Activated CD4-positive, alpha-beta T cell treated with anti-CD3 and anti-CD28 coated beads, Interleukin-2, amount 10 ng/mL, durations not matched to agents 24 days and 14 days (primary cell): ENCODE results near the gene CBLN3. TPM values are rescaled to one million over a fixed set of nuclear protein-coding genes. Genes with fewer than 3 reads are reported as not detected.

Experiments used
- DNase-seq: peaks from one replicate; pipeline ENCODE4 v3.0.0; 2022
- H3K27ac Mint-ChIP-seq: one replicate; pipeline ENCODE4 v1.8.0; 2022; ENCODE audit warnings: mild to moderate bottlenecking, mixed read lengths
- H3K27me3 Mint-ChIP-seq: one replicate; pipeline ENCODE4 v1.8.0; 2022; ENCODE audit warnings: mixed read lengths
- H3K36me3 Mint-ChIP-seq: one replicate; pipeline ENCODE4 v1.8.0; 2022; ENCODE audit warnings: low read depth, mild to moderate bottlenecking, mixed read lengths
- H3K4me1 Mint-ChIP-seq: one replicate; pipeline ENCODE4 v1.8.0; 2021; ENCODE audit warnings: mixed read lengths
- H3K4me3 Mint-ChIP-seq: one replicate; pipeline ENCODE4 v1.8.0; 2022; ENCODE audit warnings: mild to moderate bottlenecking, moderate library complexity, mixed read lengths
- H3K9me3 Mint-ChIP-seq: one replicate; pipeline ENCODE4 v1.8.0; 2021; ENCODE audit warnings: mixed read lengths
- intact Hi-C: fragments of 100-400 bp; cut with micrococcal nuclease; formaldehyde crosslinking; loops from one replicate; pipeline ENCODE4 v1.15.1; 2023
- total RNA-seq: library from RNA; stranded (reverse); gene quantifications from 2 replicates; pipeline ENCODE4 v1.2.3, GENCODE V29; 2022

Gene CBLN3
- total RNA-seq, 1 donor from 2014 or later = 4.5 TPM

- DNase-seq = peak; percentile 78
- intact Hi-C loops = no loop called here
- Mint-ChIP-seq H3K36me3 (no peaks in the 10 kb centered on the region), H3K4me3 (no peak overlapping the region), H3K9me3 (no peaks in the 10 kb centered on the region), H3K27me3 (peaks cover 3% of the 10 kb centered on the region), H3K4me1 (no peaks in the 10 kb centered on the region), H3K27ac (no peak overlapping the region)
Measured at GRCh38 chr14:24411443-24412389, 17.8 kb downstream of the CBLN3 start.

GRCh38 chr14:24409956-24410355, 19.5 kb downstream of the CBLN3 start:
- no peaks in the 10 kb centered on the region for H3K4me1 Mint-ChIP-seq
- H3K9me3 Mint-ChIP-seq = no peaks in the 10 kb centered on the region
- H3K27me3 Mint-ChIP-seq = peaks cover 12% of the 10 kb centered on the region
- no peak for DNase-seq
- intact Hi-C loops = no loop called here
- no peak overlapping the region for H3K4me3 Mint-ChIP-seq
- no peak overlapping the region for H3K27ac Mint-ChIP-seq
- H3K36me3 Mint-ChIP-seq = no peaks in the 10 kb centered on the region

- no peak overlapping the region for H3K27ac Mint-ChIP-seq
- H3K4me1 Mint-ChIP-seq = no peaks in the 10 kb centered on the region
- no peak for DNase-seq
- no peak overlapping the region for H3K4me3 Mint-ChIP-seq
- peaks cover 18% of the 10 kb centered on the region for H3K27me3 Mint-ChIP-seq
- intact Hi-C loops = no loop called here
- H3K9me3 Mint-ChIP-seq = no peaks in the 10 kb centered on the region
- no peaks in the 10 kb centered on the region for H3K36me3 Mint-ChIP-seq
Measured at GRCh38 chr14:24409192-24409591, 20.3 kb downstream of the CBLN3 start.

GRCh38 chr14:24408764-24409163, 20.7 kb downstream of the CBLN3 start:
- intact Hi-C loops = no loop called here
- peaks cover 22% of the 10 kb centered on the region for H3K27me3 Mint-ChIP-seq
- no peaks in the 10 kb centered on the region for H3K36me3 Mint-ChIP-seq
- H3K4me3 Mint-ChIP-seq = no peak overlapping the region
- no peak overlapping the region for H3K27ac Mint-ChIP-seq
- no peak for DNase-seq
- no peaks in the 10 kb centered on the region for H3K4me1 Mint-ChIP-seq
- no peaks in the 10 kb centered on the region for H3K9me3 Mint-ChIP-seq

GRCh38 chr14:24407608-24408325, 21.7 kb downstream of the CBLN3 start:
- H3K4me3 Mint-ChIP-seq = no peak overlapping the region
- H3K27ac Mint-ChIP-seq = no peak overlapping the region
- intact Hi-C loops = no loop called here
- DNase-seq = no peak
- H3K4me1 Mint-ChIP-seq = no peaks in the 10 kb centered on the region
- peaks cover 31% of the 10 kb centered on the region for H3K27me3 Mint-ChIP-seq
- no peaks in the 10 kb centered on the region for H3K36me3 Mint-ChIP-seq
- H3K9me3 Mint-ChIP-seq = no peaks in the 10 kb centered on the region

GRCh38 chr14:24406416-24406815, 23.1 kb downstream of the CBLN3 start:
- H3K4me3 Mint-ChIP-seq = no peak overlapping the region
- no peaks in the 10 kb centered on the region for H3K4me1 Mint-ChIP-seq
- no peak overlapping the region for H3K27ac Mint-ChIP-seq
- H3K9me3 Mint-ChIP-seq = no peaks in the 10 kb centered on the region
- no peak for DNase-seq
- H3K36me3 Mint-ChIP-seq = no peaks in the 10 kb centered on the region
- intact Hi-C loops = no loop called here
- H3K27me3 Mint-ChIP-seq = peaks cover 36% of the 10 kb centered on the region

GRCh38 chr14:24404814-24405213, 24.7 kb downstream of the CBLN3 start:
- H3K27ac Mint-ChIP-seq = no peak overlapping the region
- H3K36me3 Mint-ChIP-seq = no peaks in the 10 kb centered on the region
- intact Hi-C loops = no loop called here

GRCh38 chr14:24403294-24403998, 26.0 kb downstream of the CBLN3 start:
- peaks cover 44% of the 10 kb centered on the region for H3K27me3 Mint-ChIP-seq
- H3K4me1 Mint-ChIP-seq = peaks cover 3% of the 10 kb centered on the region
- no peak overlapping the region for H3K27ac Mint-ChIP-seq
- no peak for DNase-seq
- no peak overlapping the region for H3K4me3 Mint-ChIP-seq
- H3K9me3 Mint-ChIP-seq = no peaks in the 10 kb centered on the region
- H3K36me3 Mint-ChIP-seq = no peaks in the 10 kb centered on the region
- intact Hi-C loops = no loop called here

More at GRCh38 chr14:24404814-24405213, 24.7 kb downstream of the CBLN3 start:
- DNase-seq = no peak
- Mint-ChIP-seq H3K9me3 (no peaks in the 10 kb centered on the region), H3K4me3 (no peak overlapping the region), H3K27me3 (peaks cover 39% of the 10 kb centered on the region), H3K4me1 (no peaks in the 10 kb centered on the region)

- Mint-ChIP-seq H3K36me3 (no peaks in the 10 kb centered on the region), H3K27ac (no peak overlapping the region), H3K4me1 (peaks cover 3% of the 10 kb centered on the region), H3K4me3 (no peak overlapping the region), H3K27me3 (peaks cover 46% of the 10 kb centered on the region), H3K9me3 (no peaks in the 10 kb centered on the region)
- intact Hi-C loops = no loop called here
- no peak for DNase-seq
Measured at GRCh38 chr14:24401810-24402702, 27.4 kb downstream of the CBLN3 start.

GRCh38 chr14:24399999-24400718, 29.3 kb downstream of the CBLN3 start:
- no peak for DNase-seq
- Mint-ChIP-seq H3K4me1 (peaks cover 6% of the 10 kb centered on the region), H3K9me3 (no peaks in the 10 kb centered on the region), H3K27me3 (peaks cover 50% of the 10 kb centered on the region), H3K36me3 (no peaks in the 10 kb centered on the region), H3K27ac (peak overlapping the region; percentile 27), H3K4me3 (no peak overlapping the region)
- intact Hi-C loops = no loop called here

- Mint-ChIP-seq H3K27ac (no peak overlapping the region), H3K4me1 (peaks cover 6% of the 10 kb centered on the region), H3K4me3 (peak overlapping the region; percentile 69), H3K36me3 (no peaks in the 10 kb centered on the region), H3K27me3 (peaks cover 45% of the 10 kb centered on the region), H3K9me3 (no peaks in the 10 kb centered on the region)
- intact Hi-C loops = no loop called here
- no peak for DNase-seq
Measured at GRCh38 chr14:24399447-24399822, 30.0 kb downstream of the CBLN3 start.

GRCh38 chr14:24398653-24399446, 30.6 kb downstream of the CBLN3 start, which contains the start of gene NYNRIN:
NYNRIN (plus strand) TSS chr14:24399003; CDS start chr14:24399247, 244 bp downstream.
- Mint-ChIP-seq H3K9me3 (no peaks in the 10 kb centered on the region), H3K36me3 (no peaks in the 10 kb centered on the region), H3K27ac (no peak within 1 kb of the TSS), H3K4me3 (peak within 1 kb of the TSS; percentile 69), H3K4me1 (peaks cover 6% of the 10 kb centered on the region), H3K27me3 (peaks cover 41% of the 10 kb centered on the region)
- intact Hi-C loops = no loop called here
- peak; percentile 78 for DNase-seq
